Epidermal melanocyte (primary cell): ENCODE data around the gene SLC16A6.
"Not testable (repeated sequence)": the region's sequence is repeated elsewhere in the genome, so short reads cannot be mapped to it uniquely, and the experiment has no call there.

Experiments
- DNase-seq: peaks from one replicate; pipeline ENCODE4 v3.0.0; 2011; ENCODE audit warnings: low spot score; ENCODE audit not compliant: insufficient read length

Gene SLC16A6

DNA sequence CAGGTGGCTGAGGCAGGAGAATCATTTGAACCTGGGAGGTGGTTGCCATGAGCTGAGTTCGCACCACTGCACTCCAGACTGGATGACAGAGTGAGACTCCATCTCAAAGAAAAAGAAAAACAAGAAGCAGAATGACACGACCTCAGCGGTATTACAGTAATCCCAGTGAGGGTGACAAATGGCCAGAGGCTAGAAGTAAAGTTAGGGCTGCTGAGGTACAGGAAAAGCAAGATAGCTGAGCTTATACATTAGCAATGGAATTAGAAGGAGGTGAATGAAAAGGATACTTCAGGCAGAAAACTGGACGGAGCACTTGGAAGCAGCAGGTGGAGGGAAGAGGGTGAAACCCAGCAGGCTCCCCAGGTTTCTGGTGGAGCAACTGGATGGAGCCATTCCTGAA, 69.1 kb downstream of the SLC16A6 start:
- DNase-seq: no peak

DNA sequence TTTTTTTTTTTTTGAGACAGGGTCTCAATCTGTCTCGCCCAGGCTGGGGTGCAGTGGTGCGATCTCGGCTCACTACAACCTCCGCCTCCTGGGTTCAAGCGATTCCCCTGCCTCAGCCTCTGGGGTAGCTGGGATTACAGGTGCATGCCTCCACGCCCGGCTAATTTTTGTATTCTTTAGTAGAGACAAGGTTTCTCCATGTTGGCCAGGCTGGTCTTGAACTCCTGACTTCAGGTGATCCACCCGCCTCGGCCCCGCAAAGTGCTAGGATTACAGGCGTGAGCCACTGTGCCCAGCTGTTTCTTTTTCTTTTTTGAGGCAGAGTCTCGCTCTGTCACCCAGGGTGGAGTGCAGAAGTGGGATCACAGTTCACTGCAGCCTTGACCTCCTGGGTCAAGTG, 70.1 kb downstream of the SLC16A6 start:
- DNase-seq: not testable (repeated sequence)

DNA sequence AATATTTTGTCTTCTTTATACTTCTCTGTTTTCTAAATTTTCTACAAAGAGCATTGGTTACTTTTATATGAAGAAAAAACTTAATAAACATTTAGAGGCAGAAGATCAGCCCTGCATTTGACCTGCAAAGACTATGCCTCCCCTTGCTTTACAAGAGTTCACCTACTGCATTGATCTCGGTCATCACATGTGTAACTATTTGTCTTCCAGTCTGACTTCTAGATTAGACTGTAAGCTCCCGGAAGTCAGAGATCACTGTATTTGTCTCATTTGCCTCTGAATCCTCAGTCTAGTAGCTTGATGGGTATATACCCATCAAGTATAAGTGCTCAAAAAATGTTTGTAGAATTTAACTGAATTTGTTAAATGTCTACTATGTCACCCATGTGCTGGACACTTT, 70.7 kb downstream of the SLC16A6 start:
- DNase-seq: not testable (repeated sequence)

DNA sequence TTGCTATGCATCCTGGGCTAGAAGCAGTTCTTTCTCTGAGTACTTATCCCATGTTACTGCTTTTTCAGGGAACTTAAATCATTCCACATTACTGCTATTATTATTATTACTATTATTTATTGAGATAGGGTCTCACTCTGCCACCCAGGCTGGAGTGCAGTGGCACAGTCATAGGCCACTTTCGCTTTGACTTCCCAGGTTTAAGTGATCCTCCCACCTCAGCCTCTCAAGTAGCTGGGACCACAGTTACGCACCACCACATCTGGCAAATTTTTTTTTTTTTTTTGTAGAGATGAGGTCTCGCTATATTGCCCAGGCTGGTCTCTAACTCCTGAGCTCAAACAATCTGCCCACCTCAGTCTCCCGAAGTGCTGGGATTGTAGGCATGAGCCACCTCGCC, 71.5 kb downstream of the SLC16A6 start:
- DNase-seq: not testable (repeated sequence)
